Transverse colon (tissue), 4 donors: Measurements from ENCODE around the gene NUCKS1.

Experiments used
- CTCF ChIP-seq, 5 experiments: fragments of 200-600 bp in 3 of 5; fragments of 450-650 bp in 2 of 5; sonication (generic) in 3 of 5; IDR thresholded peaks; 1 replicate in 2 of 5; 2 replicates in 3 of 5; pipeline ENCODE4 v1.5.1; 2016 to 2017; ENCODE audit warnings: antibody characterized with exemption in 5 of 5, inconsistent platforms in 3 of 5, mild to moderate bottlenecking in 2 of 5, moderate library complexity in 1 of 5
- POLR2A ChIP-seq: fragments of 450-650 bp; IDR thresholded peaks from one replicate; pipeline ENCODE4 v1.6.1; 2016; ENCODE audit warnings: antibody characterized with exemption, mild to moderate bottlenecking, moderate library complexity
- POLR2AphosphoS5 ChIP-seq, 3 donors: sonication (generic); formaldehyde crosslinking; IDR thresholded peaks; one replicate each; pipeline ENCODE4 v1.6.1; 2016; ENCODE audit warnings: antibody characterized with exemption in 3 of 3

- peak; percentile 85 to 91 (median 89) for TF ChIP-seq CTCF (IDR thresholded peaks at IDR 0.05)
- TF ChIP-seq POLR2AphosphoS5 (IDR thresholded peaks at IDR 0.05): no peak
- no peak for TF ChIP-seq POLR2A
These were observed 38.6 kb downstream of the NUCKS1 start for GRCh38 chr1:205711105-205712048.
